Glomerular visceral epithelial cell (primary cell): ENCODE results near the gene CDCP2.

Experiments used
- DNase-seq: peaks from one replicate; pipeline ENCODE4 v3.0.0-alpha.2; 2016; ENCODE audit errors: extremely low spot score

Gene CDCP2

DNA sequence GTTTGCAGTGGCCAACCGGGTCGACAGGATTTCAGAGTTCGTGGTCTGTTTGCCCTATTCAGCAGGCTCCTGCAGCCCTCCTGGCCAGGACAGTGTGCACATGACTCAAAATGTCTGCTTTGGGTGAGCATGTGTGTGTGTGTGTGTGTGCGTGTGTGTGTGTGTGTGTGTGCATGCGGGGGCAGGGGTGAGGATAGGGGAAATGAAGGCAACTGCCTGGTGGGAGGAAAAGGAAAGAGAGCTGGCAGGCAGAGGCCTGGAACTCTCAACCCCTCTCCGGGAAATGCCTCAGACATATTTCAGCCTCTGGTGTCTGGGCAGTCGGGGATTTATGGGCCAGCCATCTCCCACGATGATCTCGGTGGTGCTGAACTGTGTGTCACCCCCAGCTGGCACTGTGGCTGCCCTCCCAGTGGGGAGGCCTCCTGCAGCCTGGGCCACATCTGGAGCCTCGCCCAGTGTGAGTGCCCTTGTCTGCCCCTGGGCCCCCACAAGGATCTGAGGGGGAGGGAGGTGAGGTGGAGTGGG, 15.2 kb downstream of the CDCP2 start:
- DNase-seq, result peak; percentile 96

DNA sequence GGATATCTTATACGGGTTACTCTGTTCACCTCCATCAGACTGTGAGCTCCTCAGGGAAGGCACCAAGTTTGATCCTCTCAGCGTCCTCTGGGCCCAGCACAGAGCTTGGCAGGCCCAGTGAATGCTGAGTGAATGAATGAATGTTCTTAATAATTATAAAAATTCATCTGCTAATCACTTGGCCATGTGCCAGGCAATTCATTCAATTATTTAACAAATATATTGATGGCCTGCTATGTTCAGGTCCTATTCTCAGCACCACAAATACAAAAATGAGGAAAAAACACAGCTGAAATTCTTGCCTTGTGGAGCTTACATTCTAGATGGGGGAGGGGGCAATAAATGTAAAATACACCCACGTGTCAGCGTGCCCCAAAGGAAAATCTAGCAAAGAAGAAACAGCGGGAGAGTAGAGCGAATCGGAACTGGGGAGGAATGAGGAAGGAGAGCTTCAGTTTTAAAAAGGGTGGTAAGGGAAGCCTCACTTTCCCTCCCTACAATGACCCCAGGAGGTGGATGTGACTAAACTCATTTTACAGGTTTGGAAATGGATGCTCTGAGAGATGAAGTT, 15.8 kb downstream of the CDCP2 start:
- no peak for DNase-seq

- no peak for DNase-seq
These were observed 16.4 kb downstream of the CDCP2 start for GRCh38 chr1:54136269-54136896.

- DNase-seq, result peak; percentile 90
These were observed 17.2 kb downstream of the CDCP2 start for GRCh38 chr1:54135436-54136120.

- peak; percentile 51 for DNase-seq
These were observed 18.5 kb downstream of the CDCP2 start for GRCh38 chr1:54134295-54134694.

DNA sequence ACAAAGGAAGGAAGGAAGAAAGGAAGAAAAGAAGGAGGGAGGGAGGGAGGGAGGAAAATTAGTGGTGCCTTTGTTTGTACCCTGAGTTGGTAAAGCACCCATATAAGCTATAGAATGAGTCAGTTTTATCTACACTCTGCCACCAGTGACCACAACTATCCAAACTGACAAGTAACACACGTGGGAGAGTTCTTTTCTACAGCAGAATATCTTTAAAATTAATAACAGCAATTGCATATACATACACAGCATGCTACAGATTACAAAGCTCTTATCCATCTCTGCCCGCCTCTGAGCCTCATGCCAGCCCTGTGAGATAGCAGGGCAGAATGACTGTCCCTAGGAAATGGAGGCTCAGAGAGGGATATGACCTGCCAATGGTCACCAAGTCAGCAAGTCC, 20.3 kb downstream of the CDCP2 start:
- DNase-seq, result no peak

DNA sequence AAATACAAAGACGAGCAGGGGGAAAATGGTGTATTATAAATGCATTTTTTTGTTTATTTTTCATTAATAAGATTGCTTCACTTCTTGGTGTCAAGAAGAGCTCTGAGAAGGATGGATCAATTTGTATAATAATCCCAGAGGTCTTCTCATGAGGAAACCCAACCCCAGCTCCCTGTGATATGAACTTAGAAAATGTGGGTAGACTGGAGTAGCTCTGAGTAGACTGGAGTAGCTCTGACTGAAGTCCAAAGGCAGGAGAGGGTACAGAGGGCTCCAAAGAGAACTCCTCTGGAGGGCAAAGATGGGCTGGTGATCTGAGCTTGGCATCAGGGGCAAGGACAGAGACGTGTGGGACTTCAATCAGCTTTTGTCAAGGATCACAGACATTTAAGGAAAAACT, 21.4 kb downstream of the CDCP2 start:
- DNase-seq, result no peak

DNA sequence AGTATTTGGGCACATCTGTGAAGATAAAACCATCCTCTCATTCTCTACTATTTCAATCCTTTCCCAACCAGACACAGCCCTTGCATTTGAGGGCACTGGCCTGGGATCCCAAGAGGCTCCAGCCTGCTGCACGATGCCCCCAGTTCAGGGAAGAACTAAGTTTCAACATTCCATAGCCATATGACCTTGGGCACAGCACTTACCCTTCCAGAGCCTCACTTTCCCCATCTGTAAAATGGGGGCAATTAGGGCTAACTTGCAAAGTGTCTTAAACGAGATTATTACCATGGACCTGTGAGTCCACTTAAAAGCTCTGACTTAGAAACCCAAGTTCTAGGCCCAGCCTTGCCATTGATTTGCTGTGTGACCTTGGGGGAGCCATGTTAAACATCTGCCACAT, 22.9 kb downstream of the CDCP2 start:
- no peak for DNase-seq

GRCh38 chr1:54127594-54128300, 25.1 kb downstream of the CDCP2 start:
- no peak for DNase-seq

DNA sequence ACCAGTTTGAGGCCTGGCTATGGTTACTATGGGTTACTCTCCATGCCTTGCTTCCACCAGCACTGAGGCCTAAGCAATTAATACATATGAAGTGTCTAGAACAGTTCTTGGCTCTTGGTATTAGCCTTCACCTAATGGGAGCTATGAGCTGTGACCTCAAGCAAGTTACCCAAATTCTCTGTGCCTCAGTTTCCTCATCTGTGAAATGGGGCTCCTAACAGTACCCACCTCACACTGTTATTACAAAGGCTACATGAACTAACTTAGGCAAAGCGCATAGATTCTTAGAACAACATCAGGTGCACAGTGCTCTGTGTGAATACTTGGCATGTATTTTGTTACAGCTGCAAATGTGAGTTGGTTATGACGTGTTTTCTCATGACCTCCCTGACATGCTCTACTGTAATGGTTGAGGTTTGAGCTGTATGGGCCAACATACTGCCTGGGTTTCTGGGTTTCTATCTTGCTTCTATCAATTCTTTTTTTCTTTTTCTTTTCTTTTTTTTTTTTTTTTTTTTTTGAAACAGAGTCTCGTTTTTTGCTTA, 26.5 kb downstream of the CDCP2 start:
- DNase-seq, result no peak

DNA sequence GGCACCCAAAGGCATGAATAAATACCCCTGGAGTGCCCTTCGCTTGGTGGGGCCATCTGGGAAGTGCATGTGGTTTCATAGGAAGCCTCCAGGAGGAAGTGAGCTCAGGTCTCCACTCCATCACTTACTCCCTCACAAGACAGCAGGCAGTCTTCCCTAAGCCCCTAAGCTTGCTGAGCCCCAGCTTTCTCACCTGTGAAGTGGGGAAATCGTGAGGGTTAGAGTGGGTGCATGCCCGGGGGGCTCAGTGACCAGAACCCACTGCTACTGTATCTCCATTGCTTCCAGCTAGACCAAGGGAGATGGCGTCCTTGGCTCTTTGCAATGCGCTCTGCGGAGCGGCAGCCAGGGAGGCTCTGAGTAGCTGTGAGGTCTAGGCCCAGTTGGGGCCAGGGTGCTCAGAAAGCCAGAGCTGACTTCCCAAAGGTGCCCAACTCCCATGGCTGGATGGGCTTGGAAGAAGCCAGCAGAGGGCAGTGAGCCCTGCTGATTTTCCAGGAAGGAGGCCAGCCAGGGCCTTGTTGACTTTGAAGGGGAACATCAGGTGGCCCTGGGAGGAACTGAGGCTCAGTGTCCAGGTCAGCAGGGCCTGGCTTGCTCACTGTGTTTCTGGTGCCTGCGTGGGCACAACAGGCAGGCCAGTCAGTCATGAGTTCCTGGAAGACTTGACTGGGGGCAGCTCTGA, 27.3 kb downstream of the CDCP2 start:
- peak; percentile 36 for DNase-seq

- DNase-seq, result no peak
These were observed 27.9 kb downstream of the CDCP2 start for GRCh38 chr1:54124906-54125305.

DNA sequence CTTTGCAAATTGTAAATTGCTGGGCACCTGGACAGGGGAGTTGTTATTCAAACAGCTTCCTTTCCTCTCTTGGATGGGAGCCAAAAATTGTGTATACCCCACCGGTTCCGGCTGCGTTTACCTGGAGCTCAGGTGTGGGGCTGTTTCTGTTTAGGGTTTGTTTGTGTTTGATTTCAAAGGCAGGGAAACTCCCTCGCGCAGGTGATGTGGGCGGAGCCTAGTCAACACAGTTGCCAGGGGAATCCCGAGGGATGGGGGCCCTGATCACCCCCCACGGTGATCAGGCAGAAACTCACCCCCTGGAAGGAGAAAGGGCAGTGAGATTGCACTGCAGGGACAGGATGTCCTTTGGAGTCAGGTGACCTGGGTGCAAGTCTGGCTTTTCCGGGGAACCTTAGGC, 28.3 kb downstream of the CDCP2 start:
- no peak for DNase-seq

DNA sequence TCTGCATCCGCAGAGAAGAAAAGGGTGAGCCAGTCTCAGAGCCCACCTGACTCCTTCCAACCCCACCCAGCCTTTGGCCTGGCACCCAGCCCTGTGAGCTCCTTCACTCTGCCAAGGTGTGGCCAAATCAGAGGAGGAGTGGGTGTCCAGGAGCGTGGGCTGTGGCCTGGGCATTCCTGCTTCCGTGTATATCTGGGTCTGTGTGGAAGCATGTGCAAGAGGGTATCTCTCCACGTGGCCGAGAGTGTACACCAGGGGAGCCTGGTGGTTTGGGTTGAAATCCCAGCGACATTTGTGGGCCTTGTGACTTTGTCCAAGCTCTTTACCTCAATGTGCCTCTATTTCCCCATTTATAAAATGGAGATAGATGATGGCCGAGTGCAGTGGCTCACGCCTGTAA, 29.8 kb downstream of the CDCP2 start:
- DNase-seq, result no peak

DNA sequence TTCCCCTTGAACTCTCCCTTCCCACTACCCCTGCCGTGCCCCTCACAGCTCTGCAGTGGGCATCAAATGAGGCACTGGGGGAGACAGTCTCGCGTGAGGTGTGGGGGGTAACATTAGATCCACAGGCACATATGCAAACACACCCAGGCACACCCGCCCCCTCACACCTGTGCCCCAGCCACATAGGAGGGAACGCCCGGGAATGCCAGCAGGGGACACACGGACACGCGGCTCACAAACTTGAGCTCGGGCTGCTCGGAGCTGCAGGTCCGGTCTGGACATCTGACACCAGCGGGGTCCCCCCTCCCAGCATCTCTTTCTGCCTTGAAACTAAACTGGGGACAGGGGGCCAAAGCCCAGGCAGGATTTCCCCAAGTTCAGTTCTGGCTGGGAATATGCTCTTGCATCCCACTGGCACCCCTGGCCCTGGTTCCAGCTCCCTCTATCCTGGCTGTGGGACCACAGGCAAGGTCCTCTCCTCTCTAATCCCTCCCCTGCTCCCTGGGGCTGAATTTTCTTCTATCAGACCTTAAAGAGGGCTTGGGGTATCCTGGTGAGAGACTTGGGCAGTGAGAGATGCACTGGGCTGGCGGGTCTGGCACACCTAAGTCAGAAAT, 30.6 kb downstream of the CDCP2 start:
- no peak for DNase-seq

- peak; percentile 94 for DNase-seq
These were observed 31.2 kb downstream of the CDCP2 start for GRCh38 chr1:54121482-54122134.

DNA sequence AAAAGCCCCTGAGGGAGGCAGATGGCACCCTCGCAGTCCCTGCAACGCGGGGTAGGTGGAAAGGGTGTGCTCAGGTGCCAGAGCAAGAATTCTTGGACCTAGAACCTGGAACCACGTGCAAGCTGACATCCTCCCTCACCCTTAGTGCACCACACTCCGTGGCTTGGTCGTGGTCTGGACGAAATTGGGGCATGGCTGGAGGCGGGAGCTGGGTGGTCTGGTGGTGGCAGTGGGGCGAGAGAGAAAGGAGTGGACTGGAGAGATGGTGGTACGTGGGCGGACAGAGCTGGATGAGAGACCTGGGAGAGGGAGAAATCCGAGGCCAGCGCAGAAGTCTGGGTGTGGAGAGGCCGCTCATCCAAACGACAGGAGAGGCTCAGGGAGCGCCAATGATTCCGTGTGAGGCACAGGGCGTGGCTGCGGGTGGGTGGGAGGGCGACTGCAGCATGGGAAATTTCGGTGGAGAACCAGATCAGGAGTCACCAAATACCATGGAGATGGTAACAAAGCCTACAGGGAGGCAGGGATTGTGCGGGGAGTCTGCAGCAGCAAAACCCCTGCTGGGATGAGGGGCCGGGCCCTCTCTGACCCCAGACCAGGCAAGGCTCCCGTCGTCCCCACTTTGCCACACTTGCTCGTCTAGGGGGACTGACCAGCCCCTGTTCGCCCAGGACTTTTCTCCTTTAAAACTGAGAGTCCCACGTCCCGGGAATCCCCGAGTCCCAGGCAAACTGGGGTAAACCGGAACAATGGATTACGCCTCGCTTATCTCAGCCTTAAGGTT, 31.9 kb downstream of the CDCP2 start:
- no peak for DNase-seq

GRCh38 chr1:54120018-54120697, 32.6 kb downstream of the CDCP2 start:
- no peak for DNase-seq

GRCh38 chr1:54118704-54119103, 34.1 kb downstream of the CDCP2 start:
- peak; percentile 88 for DNase-seq
